ENCODE results near the gene RANBP10.

- TF ChIP-seq POLR2A (IDR thresholded peaks at IDR 0.05) (no peak), POLR2AphosphoS5 (IDR thresholded peaks at IDR 0.05) (no peak)
- TF ChIP-seq, protein P1, sequence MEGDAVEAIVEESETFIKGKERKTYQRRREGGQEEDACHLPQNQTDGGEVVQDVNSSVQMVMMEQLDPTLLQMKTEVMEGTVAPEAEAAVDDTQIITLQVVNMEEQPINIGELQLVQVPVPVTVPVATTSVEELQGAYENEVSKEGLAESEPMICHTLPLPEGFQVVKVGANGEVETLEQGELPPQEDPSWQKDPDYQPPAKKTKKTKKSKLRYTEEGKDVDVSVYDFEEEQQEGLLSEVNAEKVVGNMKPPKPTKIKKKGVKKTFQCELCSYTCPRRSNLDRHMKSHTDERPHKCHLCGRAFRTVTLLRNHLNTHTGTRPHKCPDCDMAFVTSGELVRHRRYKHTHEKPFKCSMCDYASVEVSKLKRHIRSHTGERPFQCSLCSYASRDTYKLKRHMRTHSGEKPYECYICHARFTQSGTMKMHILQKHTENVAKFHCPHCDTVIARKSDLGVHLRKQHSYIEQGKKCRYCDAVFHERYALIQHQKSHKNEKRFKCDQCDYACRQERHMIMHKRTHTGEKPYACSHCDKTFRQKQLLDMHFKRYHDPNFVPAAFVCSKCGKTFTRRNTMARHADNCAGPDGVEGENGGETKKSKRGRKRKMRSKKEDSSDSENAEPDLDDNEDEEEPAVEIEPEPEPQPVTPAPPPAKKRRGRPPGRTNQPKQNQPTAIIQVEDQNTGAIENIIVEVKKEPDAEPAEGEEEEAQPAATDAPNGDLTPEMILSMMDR (IDR thresholded peaks at IDR 0.05) = no peak
These were observed 76.0 kb downstream of the RANBP10 start for GRCh38 chr16:67730326-67730725.
